ENCODE measurements around the gene KL. TPM values are rescaled to one million over a fixed set of nuclear protein-coding genes. Genes with fewer than 3 reads are reported as not detected.

Gene KL
- total RNA-seq, 1 experiment from 2014 or later: not detected

DNA sequence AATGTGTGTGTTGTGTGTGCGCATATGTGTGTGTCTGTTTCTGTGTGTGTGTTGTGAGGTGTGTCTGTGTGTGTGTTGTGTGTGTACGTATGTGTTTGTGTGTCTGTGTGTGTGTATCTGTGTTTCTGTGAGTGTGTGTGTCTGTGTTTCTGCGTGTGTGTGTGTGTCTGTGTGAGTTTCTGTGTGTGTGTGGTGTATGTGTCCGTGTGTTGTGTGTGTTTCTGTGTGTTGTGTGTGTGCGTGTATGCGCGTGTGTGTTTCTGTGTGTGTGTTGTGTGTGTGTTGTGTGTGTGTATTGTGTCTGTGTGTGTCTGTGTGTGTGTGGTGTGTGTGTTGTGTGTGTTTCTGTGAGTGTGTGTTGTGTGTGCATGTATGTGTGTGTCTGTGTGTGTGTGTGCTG lies 38.9 kb upstream of the KL start (continued):
- TF ChIP-seq, protein P1, sequence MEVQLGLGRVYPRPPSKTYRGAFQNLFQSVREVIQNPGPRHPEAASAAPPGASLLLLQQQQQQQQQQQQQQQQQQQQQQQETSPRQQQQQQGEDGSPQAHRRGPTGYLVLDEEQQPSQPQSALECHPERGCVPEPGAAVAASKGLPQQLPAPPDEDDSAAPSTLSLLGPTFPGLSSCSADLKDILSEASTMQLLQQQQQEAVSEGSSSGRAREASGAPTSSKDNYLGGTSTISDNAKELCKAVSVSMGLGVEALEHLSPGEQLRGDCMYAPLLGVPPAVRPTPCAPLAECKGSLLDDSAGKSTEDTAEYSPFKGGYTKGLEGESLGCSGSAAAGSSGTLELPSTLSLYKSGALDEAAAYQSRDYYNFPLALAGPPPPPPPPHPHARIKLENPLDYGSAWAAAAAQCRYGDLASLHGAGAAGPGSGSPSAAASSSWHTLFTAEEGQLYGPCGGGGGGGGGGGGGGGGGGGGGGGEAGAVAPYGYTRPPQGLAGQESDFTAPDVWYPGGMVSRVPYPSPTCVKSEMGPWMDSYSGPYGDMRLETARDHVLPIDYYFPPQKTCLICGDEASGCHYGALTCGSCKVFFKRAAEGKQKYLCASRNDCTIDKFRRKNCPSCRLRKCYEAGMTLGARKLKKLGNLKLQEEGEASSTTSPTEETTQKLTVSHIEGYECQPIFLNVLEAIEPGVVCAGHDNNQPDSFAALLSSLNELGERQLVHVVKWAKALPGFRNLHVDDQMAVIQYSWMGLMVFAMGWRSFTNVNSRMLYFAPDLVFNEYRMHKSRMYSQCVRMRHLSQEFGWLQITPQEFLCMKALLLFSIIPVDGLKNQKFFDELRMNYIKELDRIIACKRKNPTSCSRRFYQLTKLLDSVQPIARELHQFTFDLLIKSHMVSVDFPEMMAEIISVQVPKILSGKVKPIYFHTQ (CRISPR knock-in tag; IDR thresholded peaks at IDR 0.05): no peak
- no peak for TF ChIP-seq ZNF317 (CRISPR knock-in tag; IDR thresholded peaks at IDR 0.05; ENCODE audit: borderline replicate concordance, low read depth)
- TF ChIP-seq, protein P2, sequence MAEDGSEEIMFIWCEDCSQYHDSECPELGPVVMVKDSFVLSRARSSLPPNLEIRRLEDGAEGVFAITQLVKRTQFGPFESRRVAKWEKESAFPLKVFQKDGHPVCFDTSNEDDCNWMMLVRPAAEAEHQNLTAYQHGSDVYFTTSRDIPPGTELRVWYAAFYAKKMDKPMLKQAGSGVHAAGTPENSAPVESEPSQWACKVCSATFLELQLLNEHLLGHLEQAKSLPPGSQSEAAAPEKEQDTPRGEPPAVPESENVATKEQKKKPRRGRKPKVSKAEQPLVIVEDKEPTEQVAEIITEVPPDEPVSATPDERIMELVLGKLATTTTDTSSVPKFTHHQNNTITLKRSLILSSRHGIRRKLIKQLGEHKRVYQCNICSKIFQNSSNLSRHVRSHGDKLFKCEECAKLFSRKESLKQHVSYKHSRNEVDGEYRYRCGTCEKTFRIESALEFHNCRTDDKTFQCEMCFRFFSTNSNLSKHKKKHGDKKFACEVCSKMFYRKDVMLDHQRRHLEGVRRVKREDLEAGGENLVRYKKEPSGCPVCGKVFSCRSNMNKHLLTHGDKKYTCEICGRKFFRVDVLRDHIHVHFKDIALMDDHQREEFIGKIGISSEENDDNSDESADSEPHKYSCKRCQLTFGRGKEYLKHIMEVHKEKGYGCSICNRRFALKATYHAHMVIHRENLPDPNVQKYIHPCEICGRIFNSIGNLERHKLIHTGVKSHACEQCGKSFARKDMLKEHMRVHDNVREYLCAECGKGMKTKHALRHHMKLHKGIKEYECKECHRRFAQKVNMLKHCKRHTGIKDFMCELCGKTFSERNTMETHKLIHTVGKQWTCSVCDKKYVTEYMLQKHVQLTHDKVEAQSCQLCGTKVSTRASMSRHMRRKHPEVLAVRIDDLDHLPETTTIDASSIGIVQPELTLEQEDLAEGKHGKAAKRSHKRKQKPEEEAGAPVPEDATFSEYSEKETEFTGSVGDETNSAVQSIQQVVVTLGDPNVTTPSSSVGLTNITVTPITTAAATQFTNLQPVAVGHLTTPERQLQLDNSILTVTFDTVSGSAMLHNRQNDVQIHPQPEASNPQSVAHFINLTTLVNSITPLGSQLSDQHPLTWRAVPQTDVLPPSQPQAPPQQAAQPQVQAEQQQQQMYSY (CRISPR knock-in tag; IDR thresholded peaks at IDR 0.05): no peak
- TF ChIP-seq RELA (CRISPR knock-in tag; IDR thresholded peaks at IDR 0.05; ENCODE audit: borderline replicate concordance): no peak
- TF ChIP-seq TEAD1 (CRISPR knock-in tag; IDR thresholded peaks at IDR 0.05): no peak
- TF ChIP-seq, protein P3, sequence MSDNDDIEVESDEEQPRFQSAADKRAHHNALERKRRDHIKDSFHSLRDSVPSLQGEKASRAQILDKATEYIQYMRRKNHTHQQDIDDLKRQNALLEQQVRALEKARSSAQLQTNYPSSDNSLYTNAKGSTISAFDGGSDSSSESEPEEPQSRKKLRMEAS (CRISPR knock-in tag; IDR thresholded peaks at IDR 0.05): no peak
- TF ChIP-seq, protein P4, sequence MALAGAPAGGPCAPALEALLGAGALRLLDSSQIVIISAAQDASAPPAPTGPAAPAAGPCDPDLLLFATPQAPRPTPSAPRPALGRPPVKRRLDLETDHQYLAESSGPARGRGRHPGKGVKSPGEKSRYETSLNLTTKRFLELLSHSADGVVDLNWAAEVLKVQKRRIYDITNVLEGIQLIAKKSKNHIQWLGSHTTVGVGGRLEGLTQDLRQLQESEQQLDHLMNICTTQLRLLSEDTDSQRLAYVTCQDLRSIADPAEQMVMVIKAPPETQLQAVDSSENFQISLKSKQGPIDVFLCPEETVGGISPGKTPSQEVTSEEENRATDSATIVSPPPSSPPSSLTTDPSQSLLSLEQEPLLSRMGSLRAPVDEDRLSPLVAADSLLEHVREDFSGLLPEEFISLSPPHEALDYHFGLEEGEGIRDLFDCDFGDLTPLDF (CRISPR knock-in tag; IDR thresholded peaks at IDR 0.05): no peak
- TF ChIP-seq HMGA2 (CRISPR knock-in tag; IDR thresholded peaks at IDR 0.05): no peak
- TF ChIP-seq, protein P5, sequence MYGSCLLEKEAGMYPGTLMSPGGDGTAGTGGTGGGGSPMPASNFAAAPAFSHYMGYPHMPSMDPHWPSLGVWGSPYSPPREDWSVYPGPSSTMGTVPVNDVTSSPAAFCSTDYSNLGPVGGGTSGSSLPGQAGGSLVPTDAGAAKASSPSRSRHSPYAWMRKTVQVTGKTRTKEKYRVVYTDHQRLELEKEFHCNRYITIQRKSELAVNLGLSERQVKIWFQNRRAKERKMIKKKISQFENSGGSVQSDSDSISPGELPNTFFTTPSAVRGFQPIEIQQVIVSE (CRISPR knock-in tag; IDR thresholded peaks at IDR 0.05; ENCODE audit: borderline replicate concordance): no peak
- no peak for TF ChIP-seq SMAD4 (CRISPR knock-in tag; IDR thresholded peaks at IDR 0.05)

DNA sequence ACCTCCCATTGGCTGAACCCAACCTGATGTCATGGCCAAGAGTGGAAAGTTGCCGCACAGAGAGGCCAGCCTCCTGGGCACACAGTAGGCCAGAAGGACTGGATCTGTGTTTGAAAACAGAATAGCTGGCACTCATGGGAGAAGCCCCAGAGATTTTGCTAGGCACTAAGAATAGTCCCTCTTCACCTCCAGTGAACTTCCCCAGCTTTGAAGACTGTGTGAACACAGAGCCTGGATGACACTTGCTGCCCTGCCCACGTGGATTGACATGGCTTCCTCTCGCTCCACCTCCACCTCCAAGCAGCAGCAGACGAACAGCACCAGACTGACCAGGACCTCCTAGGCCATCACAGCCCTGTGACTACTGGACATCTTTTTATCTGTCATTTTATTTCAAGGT lies 37.9 kb upstream of the KL start:
- ATAC-seq (no peak), DNase-seq (ENCODE audit: low spot score) (no peak)
- TF ChIP-seq JAZF1 (CRISPR knock-in tag; IDR thresholded peaks at IDR 0.05): no peak
- TF ChIP-seq ZNF219 (CRISPR knock-in tag; IDR thresholded peaks at IDR 0.05; ENCODE audit: borderline replicate concordance): no peak
- Mint-ChIP-seq H3K27me3 (ENCODE audit: low read depth) (no peaks in the 10 kb centered on the region), H3K4me3 (no peak overlapping the region), H3K36me3 (no peaks in the 10 kb centered on the region), H3K4me1 (peaks cover 21% of the 10 kb centered on the region), H3K9me3 (no peaks in the 10 kb centered on the region), H3K27ac (no peak overlapping the region)
- ChIA-PET POLR2A (no interaction called here), CTCF (no interaction called here)

DNA sequence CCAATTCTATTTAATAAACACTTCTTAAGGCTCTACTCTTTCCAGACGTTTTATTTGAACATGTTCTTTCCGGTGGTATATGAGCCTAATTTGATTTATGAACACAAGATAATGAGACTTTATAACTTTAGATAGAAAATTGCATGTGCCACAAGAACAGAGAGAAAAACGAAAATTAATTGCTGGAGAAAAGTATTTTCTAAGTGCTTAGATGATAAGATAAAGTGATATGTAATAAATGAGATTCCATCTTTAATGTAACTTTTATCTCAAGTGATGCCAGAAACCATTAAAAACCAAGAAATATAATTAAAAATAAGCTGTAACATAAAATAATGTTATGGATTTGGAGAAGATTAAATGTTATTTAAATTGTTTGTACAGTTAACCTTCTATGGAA lies 33.2 kb upstream of the KL start:
- ChIA-PET POLR2A (no interaction called here), CTCF (no interaction called here)
- DNase-seq (ENCODE audit: low spot score): no peak
- TF ChIP-seq JAZF1 (CRISPR knock-in tag; IDR thresholded peaks at IDR 0.05): no peak
- no peak for TF ChIP-seq FOXP1 (CRISPR knock-in tag; IDR thresholded peaks at IDR 0.05; ENCODE audit: borderline replicate concordance)
- TF ChIP-seq ETV6 (CRISPR knock-in tag; IDR thresholded peaks at IDR 0.05): no peak
- TF ChIP-seq, protein P3 (CRISPR knock-in tag; IDR thresholded peaks at IDR 0.05): no peak
- no peak for TF ChIP-seq ZNF121 (CRISPR knock-in tag; IDR thresholded peaks at IDR 0.05)
- TF ChIP-seq, protein P6, sequence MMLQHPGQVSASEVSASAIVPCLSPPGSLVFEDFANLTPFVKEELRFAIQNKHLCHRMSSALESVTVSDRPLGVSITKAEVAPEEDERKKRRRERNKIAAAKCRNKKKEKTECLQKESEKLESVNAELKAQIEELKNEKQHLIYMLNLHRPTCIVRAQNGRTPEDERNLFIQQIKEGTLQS (CRISPR knock-in tag; conservative IDR thresholded peaks at IDR 0.05): no peak
- TF ChIP-seq, protein P7, sequence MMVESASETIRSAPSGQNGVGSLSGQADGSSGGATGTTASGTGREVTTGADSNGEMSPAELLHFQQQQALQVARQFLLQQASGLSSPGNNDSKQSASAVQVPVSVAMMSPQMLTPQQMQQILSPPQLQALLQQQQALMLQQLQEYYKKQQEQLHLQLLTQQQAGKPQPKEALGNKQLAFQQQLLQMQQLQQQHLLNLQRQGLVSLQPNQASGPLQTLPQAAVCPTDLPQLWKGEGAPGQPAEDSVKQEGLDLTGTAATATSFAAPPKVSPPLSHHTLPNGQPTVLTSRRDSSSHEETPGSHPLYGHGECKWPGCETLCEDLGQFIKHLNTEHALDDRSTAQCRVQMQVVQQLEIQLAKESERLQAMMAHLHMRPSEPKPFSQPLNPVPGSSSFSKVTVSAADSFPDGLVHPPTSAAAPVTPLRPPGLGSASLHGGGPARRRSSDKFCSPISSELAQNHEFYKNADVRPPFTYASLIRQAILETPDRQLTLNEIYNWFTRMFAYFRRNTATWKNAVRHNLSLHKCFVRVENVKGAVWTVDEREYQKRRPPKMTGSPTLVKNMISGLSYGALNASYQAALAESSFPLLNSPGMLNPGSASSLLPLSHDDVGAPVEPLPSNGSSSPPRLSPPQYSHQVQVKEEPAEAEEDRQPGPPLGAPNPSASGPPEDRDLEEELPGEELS (CRISPR knock-in tag; IDR thresholded peaks at IDR 0.05): no peak
- TF ChIP-seq ZNF671 (CRISPR knock-in tag; IDR thresholded peaks at IDR 0.05): no peak
- no peak for TF ChIP-seq RORB (CRISPR knock-in tag; IDR thresholded peaks at IDR 0.05)
- TF ChIP-seq GRHL2 (CRISPR knock-in tag; IDR thresholded peaks at IDR 0.05; ENCODE audit: insufficient replicate concordance, severe bottlenecking): no peak
- no peak for TF ChIP-seq RELA (CRISPR knock-in tag; IDR thresholded peaks at IDR 0.05; ENCODE audit: borderline replicate concordance)
- no peak for TF ChIP-seq JUN (CRISPR knock-in tag; IDR thresholded peaks at IDR 0.05)

More for the DNA sequence above, 33.2 kb upstream of the KL start:
- Mint-ChIP-seq H3K9me3 (peaks cover 17% of the 10 kb centered on the region), H3K36me3 (no peaks in the 10 kb centered on the region), H3K4me3 (no peak overlapping the region), H3K27me3 (ENCODE audit: low read depth) (peaks cover 2% of the 10 kb centered on the region; the same call in 1 of the 2 replicates), H3K4me1 (peaks cover 5% of the 10 kb centered on the region), H3K27ac (no peak overlapping the region)
- no peak for ATAC-seq
